ENCODE measurements around the gene GOLGA7B. TPM values are rescaled to one million over a fixed set of nuclear protein-coding genes. Genes with fewer than 3 reads are reported as not detected.

Gene GOLGA7B
- total RNA-seq, result 0.29 and 0.42 TPM in 2 replicates
- polyA plus RNA-seq (2012), result 0.91 TPM

DNA sequence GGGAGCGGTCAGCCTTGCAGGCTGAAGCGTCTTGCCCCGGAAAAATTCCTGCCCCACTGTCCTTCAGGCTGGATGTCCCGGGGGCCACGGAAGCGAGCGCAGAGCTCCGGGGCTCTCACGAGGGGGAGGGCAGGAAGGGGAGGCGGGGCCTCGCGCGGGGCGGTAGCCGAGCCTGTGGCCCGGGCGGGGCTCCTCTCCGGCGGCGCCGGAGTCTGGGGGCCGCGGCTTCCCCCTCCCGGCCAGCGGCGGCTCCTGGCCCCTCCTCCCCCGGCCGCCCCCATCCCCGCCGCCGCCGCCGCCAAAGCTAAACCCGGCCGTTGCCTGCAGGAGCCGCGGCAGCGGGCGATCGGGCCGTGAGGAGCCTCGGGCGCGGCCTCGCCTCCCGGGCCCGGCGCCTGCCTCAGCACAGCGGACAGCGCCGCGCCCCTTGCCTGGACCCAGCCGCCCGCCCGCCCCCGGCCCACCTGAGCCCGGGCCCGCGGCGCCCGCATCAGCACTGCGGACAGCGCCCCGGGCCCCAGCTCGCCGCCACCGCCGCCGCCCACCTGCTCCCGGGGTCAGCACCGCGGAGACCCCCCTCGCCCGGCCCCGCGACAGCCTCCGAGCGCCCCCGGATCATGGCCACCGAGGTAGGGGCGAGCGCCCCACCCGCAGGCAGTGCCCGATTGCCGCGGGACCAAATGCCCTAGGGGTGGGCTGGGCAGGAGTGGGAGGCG is at the start of gene GOLGA7B:
Gene GOLGA7B (plus strand): TSS at position 157 of the 716 bp plus-strand sequence. CDS start 461 bp downstream, at position 618.
- peak; percentile 50 for DNase-seq (ENCODE audit: low read depth)

- DNase-seq (ENCODE audit: low read depth), result no peak
These were observed 49.2 kb upstream of the GOLGA7B start for GRCh38 chr10:97800474-97800873.

DNA sequence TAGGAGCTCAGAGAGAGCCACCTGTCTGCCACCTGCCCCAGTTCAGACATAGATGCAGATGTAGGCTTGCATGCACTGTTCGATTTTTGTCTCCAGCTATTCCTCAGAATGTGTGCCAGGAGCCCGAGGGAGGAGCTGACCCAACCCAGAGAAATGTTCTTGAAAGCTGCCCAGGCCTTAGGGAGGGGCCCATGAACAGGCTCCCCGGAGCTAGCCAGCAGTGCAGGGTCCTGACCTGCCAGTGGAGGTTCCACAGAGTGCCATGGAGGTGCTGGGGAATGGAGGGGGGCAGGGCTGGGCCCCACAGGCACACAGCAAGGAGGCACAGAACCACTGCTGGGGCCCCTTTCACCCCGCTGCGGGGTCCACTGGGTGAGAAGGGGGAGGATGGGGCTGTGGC is 48.2 kb upstream of the GOLGA7B start:
- no peak for DNase-seq (ENCODE audit: low read depth)

GRCh38 chr10:97805096-97805884 is 44.4 kb upstream of the GOLGA7B start:
- no peak for DNase-seq (ENCODE audit: low read depth)

DNA sequence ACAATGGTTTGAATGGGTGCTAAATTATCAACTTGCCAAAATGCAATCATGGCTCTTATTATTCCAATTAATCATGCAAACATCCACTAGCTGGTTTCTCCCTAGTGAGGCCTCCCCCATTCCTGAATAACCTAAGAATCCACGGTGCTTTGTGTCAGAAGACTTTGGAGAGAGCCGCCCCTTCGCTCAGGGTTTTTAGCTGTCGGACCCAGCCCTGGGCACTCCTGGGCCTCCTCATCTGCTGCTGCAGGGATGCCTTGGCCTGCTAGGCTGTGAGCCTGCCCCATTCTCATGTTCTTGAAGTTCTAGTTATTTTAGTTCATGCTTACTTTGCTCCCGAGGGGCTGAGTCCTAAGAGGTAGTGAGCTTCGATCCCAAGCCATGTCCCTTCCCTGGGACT is 43.7 kb upstream of the GOLGA7B start:
- no peak for DNase-seq (ENCODE audit: low read depth)

DNA sequence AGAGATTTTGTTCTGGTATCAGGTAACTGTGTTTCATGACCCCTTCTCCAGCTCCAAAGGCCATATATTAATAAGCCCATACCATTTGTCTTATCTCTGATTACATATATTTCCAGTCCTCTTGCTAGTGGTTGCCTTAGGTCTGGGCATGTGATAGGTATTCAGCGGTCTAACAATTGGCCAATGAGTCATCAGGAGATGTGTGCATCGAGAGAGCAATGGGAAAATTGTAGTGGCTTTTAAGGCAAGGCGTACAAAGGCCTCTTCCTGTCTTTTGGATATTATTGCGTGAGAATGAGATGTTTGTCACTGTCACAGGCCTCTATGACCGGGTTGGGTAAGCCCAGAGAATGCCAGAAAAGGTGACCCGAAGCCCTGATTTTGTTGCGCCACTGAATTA is 39.2 kb upstream of the GOLGA7B start:
- DNase-seq (ENCODE audit: low read depth), result no peak

GRCh38 chr10:97811958-97812357 is 37.7 kb upstream of the GOLGA7B start:
- DNase-seq (ENCODE audit: low read depth), result no peak

GRCh38 chr10:97812696-97813095 is 36.9 kb upstream of the GOLGA7B start:
- DNase-seq (ENCODE audit: low read depth), result no peak

DNA sequence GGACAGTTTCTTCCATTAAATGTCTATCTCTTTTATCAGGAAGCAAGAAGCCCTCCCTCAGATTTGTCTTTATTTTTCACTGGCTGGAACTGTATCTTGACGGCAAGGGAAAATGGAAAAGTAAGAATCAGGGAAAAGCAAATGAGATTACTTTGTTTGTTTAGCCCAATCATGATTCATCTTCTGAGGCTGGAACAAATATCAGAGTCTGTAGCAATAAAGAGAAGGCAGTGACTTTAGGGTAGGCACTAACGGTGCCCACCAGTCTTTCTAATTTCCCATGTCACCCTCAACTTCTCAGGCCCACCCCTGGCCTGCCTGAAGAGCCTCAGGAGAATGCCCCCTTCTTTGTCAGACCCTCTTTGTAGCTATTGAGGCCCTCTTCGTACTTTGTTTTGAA is 36.3 kb upstream of the GOLGA7B start:
- no peak for DNase-seq (ENCODE audit: low read depth)

DNA sequence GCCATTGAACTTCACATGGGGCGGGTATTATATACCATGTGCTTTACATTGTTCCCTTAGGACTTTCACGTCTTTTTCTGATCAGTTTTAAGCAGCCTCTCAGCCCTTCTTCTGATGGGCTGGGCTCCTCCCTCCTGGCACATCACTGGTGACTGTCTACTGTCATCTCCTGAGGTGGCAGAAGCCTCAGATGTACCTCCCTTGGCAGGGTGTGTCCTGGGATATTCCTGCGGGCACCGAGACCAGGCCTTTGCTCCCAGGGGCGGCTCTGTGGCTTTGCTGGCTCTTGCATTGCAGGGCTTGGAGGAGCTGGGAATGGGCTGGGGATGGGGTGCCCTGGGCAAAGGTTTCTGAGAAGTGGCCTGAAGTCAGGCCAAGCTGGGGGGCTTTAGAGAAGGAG is 34.6 kb upstream of the GOLGA7B start:
- no peak for DNase-seq (ENCODE audit: low read depth)

DNA sequence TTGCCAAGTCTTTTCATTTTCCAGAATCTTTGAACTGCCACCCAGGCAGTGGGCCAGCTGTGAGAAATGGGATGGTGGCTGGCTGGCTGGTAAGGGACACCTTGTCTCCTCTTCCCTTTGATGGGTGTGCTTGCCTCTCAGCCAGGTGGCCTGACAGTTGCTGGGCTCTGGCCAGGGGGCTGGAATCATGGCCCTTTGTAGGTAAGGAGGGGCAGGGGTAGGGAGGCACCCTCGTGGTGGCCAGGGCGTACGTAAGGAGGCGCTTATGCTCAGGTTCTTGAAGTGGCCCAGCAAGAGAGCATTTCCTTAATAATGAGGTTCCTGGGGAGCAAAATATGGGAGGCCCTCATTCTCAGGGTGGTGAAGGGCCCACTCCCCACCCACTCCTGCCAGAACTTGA is 33.0 kb upstream of the GOLGA7B start:
- DNase-seq (ENCODE audit: low read depth), result no peak

DNA sequence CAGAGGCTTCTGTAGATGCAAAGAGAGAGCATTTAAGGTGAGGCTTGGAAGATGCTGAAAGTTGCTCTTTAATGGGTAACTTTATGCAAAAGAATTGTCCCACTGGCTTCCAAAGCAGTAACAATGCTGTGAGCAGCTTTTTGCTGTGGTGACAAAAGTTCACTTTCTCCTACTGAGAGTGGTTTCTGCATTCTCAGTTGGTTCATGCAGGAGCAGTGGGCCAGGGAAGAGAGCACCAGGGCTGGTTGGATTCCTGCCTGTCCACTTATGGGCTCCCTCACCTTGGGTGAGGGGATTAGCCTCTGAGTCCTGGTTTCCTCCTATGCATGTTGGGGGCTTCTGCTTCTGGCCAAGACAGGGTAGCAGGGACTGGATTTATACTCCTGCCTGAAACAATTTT is 31.1 kb upstream of the GOLGA7B start:
- no peak for DNase-seq (ENCODE audit: low read depth)

DNA sequence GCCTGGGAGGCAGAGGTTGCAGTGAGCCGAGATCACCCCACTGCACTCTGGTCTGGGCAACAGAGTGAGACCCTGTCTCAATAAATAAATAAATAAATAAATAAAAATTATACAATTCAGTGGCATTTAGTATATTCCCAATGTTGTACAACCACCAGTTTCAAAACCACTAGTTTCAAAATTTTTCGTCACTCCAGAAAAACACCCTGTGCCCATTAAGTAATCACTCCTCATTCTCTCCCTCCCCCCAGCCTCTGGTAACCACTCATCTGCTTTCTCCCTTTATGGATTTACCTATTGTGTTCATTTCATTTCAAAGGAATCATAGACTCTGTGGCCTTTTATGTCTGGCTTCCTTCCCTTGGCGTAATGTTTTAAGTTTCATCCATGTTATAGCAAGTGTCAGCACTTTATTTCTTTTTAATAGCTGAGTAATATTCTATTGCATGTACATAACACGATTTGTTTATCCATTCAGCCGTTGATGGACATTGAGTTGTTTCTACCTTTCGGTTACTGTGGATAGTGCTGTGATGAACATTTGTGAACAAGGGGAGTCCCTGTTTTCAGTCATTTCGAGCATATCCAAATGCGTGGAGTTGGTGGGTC is 29.4 kb upstream of the GOLGA7B start:
- DNase-seq (ENCODE audit: low read depth), result no peak

- DNase-seq (ENCODE audit: low read depth), result no peak
These were observed 28.2 kb upstream of the GOLGA7B start for GRCh38 chr10:97821308-97822038.

DNA sequence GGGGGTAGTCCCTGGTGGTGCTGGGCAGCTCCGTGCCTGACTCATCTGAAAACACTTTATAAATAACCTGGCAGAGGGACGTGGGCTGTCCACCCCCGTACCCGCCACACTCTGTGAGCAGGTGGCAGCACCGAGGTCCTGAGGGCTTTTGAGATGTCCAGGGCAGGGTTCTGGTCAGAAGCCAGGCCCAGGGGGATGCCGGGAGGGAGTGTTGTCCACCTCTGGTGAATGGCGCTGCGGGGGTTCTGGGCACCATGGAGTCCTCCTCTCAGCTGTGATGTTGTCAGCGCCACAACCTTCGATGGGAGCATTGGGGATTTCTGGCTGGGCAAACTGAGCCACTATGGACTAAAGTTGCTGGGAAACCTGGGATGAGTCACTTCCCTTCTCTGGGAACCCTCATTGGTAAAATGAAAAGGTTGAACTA is 27.4 kb upstream of the GOLGA7B start:
- peak; percentile 51 for DNase-seq (ENCODE audit: low read depth)

GRCh38 chr10:97823734-97824133 is 25.9 kb upstream of the GOLGA7B start:
- DNase-seq (ENCODE audit: low read depth), result no peak

GRCh38 chr10:97825020-97825760 is 24.5 kb upstream of the GOLGA7B start:
- no peak for DNase-seq (ENCODE audit: low read depth)

GRCh38 chr10:97826892-97827291 is 22.8 kb upstream of the GOLGA7B start:
- DNase-seq (ENCODE audit: low read depth), result no peak

DNA sequence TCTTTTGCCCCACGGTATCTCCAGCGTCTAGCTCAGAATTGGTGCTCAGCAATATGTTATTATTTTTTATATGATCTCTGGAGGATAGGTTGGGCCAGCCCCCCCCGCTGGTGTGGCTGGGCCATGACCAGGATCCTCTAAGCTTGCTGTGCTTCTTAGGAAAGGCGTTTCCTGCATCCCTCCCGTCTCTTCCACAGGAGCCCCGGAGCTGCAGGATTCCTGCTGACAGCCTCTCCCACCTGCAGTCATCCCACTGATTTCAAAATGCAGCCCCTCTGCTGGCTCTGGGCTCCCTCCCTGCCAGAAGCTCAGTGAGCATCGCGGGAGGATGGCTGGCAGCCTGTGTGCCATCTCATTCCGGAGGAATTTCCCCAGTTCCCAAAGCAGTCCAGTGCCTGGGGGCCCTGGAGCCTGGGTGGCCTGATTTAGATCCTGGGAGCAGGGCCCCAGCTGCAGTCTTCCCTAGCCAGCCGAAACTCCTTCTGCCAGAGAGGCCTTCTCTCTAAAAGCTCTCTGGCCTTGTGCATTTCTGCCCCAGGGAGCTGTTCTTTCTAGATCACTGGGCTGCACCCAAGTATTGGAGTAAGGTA is 21.8 kb upstream of the GOLGA7B start:
- DNase-seq (ENCODE audit: low read depth), result peak; percentile 37

DNA sequence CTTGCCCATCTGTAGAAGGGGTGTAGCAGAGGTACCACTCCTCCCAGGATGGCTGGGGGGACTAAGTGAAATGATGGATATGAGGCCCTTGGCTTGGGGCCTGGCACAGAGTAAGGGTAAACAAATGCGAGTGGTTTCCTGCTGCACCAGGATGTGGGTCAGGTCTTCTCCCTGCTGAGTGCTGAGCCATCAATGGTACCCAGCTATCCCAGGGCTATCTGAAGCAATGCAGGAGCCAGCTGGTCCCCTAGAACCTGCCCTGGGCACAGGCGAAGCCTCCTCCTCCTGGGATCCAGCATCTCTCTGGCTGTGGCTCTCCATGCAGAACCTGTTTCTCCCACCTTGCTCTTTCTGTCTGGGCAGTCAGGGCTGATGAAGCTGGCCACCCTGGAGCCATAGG is 20.9 kb upstream of the GOLGA7B start:
- DNase-seq (ENCODE audit: low read depth), result no peak

Measured in myocyte (in vitro differentiated cells).